ENCODE measurements around the gene ENTHD1. TPM values are rescaled to one million over a fixed set of nuclear protein-coding genes. Genes with fewer than 3 reads are reported as not detected.

Gene ENTHD1
- total and polyA plus RNA-seq, 9 of the 15 experiments (the other 6 are each of a cell fraction or from before 2014, with no cell fraction given), result 0.13 to 0.98 (median 0.35) TPM

- TF ChIP-seq CHAMP1 (IDR thresholded peaks at IDR 0.05), result no peak
- TF ChIP-seq IRF2 (CRISPR knock-in tag; IDR thresholded peaks at IDR 0.05), result no peak
- TF ChIP-seq NFIC (IDR thresholded peaks at IDR 0.05), result peak; percentile 23; the same call in 1 of the 2 replicates
- TF ChIP-seq EP300 (IDR thresholded peaks at IDR 0.05; ENCODE audit: low read length), result peak; percentile 90; the same call in 1 of the 2 replicates
- no peak for TF ChIP-seq ZNF609 (CRISPR knock-in tag; IDR thresholded peaks at IDR 0.05; ENCODE audit: borderline replicate concordance)
- no peak for TF ChIP-seq SETDB1 (IDR thresholded peaks at IDR 0.05; ENCODE audit: low read length)
- no peak for TF ChIP-seq E2F5 (CRISPR knock-in tag; IDR thresholded peaks at IDR 0.05)
- no peak for TF ChIP-seq ZNF354B (CRISPR knock-in tag; IDR thresholded peaks at IDR 0.05)
- TF ChIP-seq DPF2 (IDR thresholded peaks at IDR 0.05), result peak; percentile 79
- TF ChIP-seq SP2 (IDR thresholded peaks at IDR 0.05; ENCODE audit: extremely low read depth, low read depth, low read length, poor library complexity, severe bottlenecking), result no peak
- no peak for TF ChIP-seq ATF1 (CRISPR knock-in tag; IDR thresholded peaks at IDR 0.05)
- peak; percentile 19; the same call in 1 of the 2 replicates for TF ChIP-seq ATF1 (tag; IDR thresholded peaks at IDR 0.05)
- no peak for TF ChIP-seq RBM17 (IDR thresholded peaks at IDR 0.05; ENCODE audit: borderline replicate concordance, low read depth, low read length)
- TF ChIP-seq CAMTA2 (CRISPR knock-in tag; conservative IDR thresholded peaks at IDR 0.05), result no peak
- no peak for TF ChIP-seq GTF2E2 (tag; IDR thresholded peaks at IDR 0.05)
- peak; percentile 45; the same call in 1 of the 2 replicates for TF ChIP-seq MAFK (IDR thresholded peaks at IDR 0.05; ENCODE audit: low read length)
- TF ChIP-seq NFRKB (IDR thresholded peaks at IDR 0.05; ENCODE audit: low read depth), result 0 out of 2 replicates have a peak, but pooled peaks have one; percentile 20
- no peak for TF ChIP-seq CREBBP (IDR thresholded peaks at IDR 0.05; ENCODE audit: low read depth, low read length)
- no peak for TF ChIP-seq KAT2B (IDR thresholded peaks at IDR 0.05; ENCODE audit: low read depth, low read length)
- TF ChIP-seq ZNF707 (CRISPR knock-in tag; conservative IDR thresholded peaks at IDR 0.05), result no peak
- no peak for TF ChIP-seq FUS (optimal IDR thresholded peaks at IDR 0.05; ENCODE audit: low read depth, low read length)
- TF ChIP-seq RBM34 (IDR thresholded peaks at IDR 0.05; ENCODE audit: borderline replicate concordance, insufficient read depth, low read length), result no peak
These were observed 53.5 kb downstream of the ENTHD1 start (continued) for GRCh38 chr22:39839917-39840510.

Measured in K562 (cell line).